HG02840 (cell line): Measurements from ENCODE around the gene PRSS36.
"Not testable (repeated sequence)": the region's sequence is repeated elsewhere in the genome, so short reads cannot be mapped to it uniquely, and the experiment has no call there.

Source experiments
- ATAC-seq: cut with Tn5 transposase; IDR thresholded peaks from one replicate; pipeline ENCODE4 v1.9.1; 2021; ENCODE audit warnings: mild to moderate bottlenecking, moderate library complexity, moderate number of reproducible peaks; ENCODE audit not compliant: unreplicated experiment, low FRiP score

PRSS36 gene

DNA sequence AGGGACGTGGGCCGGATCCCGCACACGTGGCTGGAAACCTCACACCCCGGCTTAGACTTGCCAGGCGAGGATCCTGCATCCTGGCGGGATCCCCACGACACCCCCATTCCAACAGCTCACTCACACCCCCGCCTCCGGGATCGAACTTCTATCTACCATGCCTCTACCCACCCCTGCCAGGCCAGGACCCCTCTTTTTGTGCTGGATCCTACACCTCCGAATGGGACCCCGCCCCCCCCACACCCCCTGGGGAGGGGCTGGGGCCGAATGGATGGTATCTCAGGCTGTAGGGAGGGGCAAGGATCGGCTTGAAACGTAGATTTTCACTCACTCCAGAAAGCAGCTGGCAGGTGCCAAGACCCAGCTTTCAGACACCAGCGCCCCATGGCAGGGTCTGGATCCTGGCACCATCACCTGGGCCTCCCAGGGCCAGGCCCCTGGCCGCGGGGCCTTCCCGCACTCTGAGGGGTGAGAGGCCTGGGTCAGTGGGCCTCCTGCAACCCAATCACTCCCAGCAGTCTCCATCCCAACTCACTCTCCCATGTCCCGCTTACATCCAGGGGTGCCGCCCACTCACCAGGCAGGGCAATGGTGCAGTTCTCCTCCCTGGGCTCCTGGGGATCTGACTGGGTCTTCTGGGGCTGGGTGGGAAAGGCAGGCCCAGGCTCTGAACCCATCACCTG is 6.7 kb downstream of the PRSS36 start:
- ATAC-seq: no peak

DNA sequence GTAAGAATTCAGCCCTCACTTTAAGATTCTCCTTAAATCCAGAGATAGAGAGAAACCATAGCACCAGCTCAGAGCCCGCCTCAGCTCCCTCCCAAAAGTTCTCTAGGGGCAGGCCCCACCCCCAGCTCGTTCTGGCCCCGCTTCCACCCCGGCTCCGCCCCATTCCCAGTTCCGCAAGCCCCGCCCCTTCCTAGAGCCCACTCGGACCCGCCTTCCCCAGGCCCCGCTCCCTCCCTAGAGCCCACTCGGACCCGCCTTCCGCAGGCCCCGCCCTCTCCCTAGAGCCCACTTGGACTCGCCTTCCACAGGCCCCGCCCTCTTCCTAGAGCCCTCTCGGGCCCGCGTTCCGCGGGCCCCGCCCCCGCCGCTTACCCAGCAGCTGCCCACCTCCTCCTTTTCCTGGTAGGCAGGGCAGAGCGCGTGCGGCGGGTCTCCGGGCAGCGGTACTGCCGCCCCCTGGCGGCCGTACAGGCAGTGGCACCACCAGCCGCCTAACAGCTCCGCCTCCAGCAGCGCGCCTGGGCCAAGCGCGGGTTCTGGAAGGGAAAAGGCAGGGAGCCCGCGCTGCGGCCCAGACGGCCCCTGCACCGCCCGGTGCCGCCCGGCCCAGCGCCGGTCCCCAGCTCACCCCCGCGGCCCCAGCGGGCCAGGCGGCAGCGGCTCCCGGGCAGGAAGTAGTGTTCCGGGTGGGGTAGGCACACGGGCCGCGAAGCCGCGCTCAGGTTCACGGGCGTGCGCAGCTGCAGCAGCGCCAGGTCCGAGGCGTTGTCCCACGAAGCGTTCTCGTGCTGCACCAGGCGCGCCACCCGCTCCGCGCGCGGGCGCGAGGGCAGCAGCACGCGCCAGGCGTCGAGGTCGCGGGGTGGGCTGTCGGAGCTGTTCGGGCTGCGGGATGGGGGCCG is 7.5 kb downstream of the PRSS36 start:
- peak; percentile 87 for ATAC-seq

DNA sequence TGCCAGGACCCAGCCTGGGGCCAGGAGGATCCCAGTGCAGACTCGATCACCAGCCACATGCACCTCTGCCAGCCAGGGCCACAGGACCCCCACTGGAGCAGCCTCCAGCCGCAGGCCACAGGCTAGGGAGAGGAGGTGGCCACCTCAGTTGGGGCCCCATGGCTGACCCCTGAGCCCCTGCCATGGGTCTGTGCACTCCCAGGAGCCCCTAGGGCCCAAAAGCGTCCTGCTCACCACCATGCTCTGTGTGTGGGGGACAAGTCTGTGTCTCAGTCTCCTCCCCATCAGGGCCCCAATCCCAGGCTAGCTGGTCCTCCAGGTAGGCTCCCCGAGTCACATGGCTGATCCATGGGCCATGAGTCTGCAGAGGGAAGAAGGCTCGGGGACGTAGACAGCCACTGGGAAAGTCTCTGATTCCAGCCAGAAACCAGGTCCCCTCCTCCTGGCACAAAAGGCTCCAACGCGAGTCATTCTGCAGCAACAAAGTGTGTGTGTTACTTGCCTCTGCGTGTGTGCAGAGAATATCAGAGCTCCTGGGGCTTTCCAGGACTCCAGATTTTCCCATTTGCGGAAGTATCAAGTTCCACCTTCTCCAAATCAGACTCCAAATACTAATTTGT is 8.3 kb downstream of the PRSS36 start:
- peak; percentile 3 for ATAC-seq

DNA sequence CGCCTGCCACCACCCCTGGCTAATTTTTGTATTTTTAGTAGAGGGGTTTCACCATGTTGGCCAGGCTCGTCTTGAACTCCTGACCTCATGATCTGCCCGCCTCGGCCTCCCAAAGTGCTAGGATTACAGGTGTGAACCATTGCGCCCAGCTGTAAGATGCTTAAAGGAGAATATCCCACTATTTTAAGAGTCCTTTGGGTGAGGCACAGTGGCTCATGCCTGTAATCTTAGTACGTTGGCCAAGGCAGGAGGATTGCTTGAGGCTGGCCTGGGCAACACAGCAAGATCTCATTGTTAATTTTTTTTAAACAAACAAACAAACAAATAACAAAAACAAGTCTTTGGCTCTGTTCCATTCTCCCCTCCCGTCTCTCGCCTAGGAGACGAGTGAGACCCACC is 8.8 kb downstream of the PRSS36 start:
- not testable (repeated sequence) for ATAC-seq

DNA sequence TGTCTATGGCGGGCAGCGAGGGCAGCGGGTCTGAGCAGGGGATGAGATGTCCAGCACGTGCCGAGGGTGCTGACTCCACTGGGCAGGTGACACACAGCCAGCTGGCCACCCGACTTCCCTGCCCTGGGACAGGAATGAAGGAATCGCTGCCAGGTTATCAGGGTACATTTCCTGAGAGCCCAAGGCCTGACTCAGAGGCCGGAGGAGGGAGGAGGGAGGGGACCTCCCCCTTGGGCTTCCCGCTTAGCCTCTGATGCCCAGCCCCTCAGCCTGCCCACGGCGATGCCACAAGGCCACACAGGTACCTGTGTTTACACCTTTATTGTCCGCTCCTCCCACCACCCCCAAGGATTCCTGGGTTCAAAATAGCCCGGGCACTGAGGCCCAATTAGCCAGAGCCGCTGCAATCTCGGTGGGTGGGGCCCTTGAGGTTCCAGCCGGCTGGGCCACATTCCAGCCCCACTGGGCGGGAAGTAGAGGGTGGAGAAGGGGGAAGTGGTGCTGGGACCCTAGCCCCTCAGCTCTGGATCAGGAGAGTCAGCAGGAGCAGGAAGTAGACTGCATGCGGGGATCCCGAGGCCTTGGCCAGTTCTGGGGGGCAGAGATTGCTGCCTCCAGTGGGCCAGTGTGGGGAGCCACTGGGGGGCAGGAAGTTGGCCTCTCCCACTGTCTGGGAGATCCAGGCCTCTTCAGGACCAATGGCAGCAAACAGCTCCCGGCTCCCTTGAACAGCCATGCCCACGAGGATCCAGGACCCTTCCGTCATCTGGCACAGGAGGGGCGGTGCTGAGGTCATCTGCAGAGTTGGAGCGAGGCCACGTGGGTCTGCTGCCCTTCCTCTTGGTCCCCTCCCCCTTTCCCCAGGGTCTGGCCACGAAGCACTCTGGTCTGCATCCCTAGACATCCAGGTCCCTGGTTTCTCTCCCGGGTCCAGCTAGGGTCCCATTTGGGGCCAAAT is 11.0 kb downstream of the PRSS36 start:
- ATAC-seq: no peak

DNA sequence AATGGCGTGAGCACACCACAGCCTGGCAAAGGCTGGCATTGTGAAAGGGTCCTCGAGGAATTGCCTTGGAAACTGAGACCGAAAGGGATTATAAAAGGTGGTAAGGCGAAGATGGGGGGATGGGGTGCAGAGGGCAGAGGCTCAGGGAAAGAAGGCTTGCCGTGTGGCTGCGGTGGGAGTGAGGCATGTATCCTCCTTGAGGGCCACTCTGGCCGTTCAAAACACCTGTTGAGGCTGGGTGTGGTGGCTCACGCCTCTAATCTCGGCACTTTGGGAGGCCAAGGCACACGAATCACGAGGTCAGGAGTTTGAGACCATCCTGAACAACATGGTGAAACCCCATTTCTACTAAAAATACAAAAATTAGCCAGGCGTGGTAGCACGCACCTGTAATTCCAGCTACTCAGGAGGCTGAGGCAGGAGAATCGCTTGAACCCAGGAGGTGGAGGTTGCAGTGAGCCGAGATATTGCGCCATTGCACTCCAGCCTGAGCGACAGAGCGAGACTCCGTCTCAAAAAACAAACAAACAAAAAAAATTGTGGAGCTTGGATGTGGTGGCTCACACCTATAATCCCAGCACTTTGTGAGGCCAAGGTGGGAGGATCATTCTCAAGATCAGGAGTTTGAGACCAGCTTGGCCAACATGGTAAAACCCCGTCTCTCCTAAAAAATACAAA is 12.9 kb downstream of the PRSS36 start:
- ATAC-seq: not testable (repeated sequence)

DNA sequence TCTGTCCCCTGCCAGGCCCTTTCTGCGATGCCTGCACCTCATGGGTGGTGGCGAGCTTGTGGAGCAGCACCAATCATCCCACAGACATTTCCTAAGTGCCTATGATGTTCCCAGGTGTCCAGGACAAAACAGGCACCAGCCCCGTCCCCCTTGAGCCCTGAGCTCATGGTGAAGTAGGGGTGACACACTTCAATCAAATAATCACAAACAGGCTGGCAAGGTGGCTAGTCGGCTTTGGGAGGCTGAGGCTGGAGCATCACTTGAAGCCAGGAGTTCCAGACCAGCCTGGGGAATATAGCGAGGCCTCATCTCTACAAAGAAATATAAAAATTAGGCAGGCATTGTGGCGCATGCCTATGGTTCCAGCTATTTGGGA is 13.6 kb downstream of the PRSS36 start:
- ATAC-seq: no peak

DNA sequence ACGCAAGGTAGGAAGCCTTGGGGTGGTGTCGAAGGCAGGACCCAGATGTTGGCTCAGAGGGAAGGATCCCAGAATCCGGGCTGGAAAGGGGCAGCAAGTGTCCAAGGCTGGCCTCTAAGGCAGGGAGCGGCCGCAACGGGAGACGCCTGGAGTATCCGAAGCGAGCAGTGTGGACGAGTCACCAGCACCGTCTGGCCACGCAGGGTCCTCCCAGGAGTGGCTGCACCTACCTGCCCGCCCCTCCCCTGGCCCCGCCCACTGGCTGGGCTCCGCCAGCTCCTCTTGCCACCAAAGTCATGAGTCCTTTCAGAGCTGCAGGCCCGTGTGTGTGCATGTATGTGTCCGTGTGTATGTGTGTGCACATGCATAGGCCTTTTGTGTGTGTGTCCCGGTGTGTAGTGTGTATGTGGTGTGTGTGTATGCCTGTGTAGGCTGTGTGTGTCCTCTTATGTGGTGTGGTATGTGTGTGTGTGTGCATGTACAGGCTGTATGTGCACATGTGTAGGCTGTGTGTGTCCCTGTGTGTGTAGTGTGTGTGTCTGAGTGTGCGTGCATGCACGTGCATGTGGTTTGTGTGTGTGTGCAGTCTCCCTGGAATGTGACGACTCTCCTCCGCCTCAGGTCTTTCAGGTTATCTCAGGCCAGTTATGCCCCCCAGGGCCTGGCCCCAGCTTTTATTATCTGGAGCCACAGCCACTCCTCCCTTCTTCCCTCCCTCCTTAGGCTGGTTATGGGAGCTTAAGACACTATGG is 14.2 kb downstream of the PRSS36 start, which contains the start of gene PRSS8:
Gene PRSS8, minus strand, starts transcription at position 193 of the 752 bp plus-strand sequence. CDS start 229 bp downstream, outside the sequence.
- no peak for ATAC-seq

DNA sequence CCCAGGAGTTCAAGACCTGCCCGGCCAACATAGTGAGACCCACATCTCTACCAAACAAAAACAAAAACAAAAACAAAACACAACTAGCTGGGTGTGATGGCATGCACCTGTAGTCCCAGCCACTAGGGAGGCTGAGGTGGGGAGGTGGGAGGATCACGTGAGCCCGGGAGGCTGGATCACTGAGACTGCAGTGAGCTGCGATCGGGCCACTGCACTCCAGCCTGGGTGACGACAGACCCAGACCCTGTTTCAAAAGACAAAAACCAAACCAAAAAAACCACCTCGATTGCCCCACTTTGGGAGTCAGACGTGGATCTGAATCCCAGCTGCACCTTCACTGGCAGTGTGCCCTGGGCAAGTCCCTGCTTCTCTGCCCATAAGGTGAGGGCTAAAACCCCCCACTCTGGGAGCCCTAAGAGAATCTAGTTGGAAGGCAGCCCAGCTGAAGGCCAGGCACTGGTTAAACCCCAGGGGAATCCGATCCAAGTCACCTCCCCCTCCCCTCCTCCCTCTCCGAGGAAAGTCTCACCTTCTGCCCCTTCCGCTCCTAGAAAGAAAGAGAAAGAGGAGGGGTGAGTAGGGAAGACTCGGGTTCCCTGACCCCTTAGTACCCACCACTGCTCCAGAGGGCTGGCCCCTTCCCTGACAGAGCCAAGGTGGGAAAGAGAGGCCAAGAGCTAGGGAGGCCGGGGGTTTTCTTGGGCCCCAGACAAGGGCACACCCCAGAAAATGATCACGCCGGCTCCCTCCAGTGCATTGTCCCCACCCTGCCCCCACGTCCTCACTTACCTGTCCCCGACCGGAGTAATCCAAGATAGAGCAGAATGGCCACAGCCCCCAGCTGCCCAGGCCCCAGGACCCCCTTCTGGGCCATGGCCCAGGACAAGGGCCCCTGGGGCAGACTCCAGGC is 15.0 kb downstream of the PRSS36 start:
- ATAC-seq: no peak

DNA sequence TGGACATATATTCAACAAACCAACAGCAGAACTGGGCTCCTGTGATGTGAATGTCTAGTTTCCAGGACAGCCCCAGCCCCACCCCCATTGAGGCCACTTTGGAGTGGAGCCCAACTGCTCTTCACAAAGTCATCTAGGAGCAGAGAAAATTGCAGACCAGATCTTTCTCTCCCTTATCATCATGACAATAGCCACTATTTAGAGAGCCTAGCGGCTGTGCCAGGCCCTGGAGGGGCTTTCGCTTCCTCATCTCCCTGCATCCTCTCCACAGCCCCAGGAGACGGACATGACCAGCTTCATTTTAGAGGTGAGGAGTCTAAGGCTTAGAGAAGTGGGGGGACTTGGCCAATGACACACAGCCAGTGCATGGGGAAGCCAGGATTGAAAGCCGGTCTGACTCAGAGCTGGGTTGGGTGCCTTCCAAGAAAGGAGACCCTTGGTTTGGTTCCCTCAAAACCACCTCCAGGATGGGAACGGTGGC is 15.7 kb downstream of the PRSS36 start:
- ATAC-seq: no peak

DNA sequence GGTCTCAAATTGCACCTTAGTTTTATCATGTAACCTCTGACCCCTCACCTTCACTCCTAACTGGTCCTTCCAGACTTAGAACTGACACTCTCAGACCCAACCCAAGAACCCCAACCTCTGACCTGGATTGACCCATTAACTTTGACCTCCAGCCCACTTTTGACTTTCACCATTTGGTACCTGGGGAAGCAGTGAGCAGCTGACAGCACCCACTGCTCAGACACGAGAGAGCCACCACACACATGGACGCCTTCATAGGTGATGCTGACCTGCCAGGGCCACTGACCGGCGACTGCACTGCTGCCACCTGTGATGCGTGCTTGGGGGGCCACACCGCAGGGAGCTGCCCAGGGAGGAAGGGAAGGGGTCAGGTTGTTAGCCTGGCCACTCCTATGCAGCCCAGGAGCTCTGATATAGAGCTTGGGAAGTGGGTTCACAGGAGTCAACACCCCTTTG is 16.8 kb downstream of the PRSS36 start:
- no peak for ATAC-seq

DNA sequence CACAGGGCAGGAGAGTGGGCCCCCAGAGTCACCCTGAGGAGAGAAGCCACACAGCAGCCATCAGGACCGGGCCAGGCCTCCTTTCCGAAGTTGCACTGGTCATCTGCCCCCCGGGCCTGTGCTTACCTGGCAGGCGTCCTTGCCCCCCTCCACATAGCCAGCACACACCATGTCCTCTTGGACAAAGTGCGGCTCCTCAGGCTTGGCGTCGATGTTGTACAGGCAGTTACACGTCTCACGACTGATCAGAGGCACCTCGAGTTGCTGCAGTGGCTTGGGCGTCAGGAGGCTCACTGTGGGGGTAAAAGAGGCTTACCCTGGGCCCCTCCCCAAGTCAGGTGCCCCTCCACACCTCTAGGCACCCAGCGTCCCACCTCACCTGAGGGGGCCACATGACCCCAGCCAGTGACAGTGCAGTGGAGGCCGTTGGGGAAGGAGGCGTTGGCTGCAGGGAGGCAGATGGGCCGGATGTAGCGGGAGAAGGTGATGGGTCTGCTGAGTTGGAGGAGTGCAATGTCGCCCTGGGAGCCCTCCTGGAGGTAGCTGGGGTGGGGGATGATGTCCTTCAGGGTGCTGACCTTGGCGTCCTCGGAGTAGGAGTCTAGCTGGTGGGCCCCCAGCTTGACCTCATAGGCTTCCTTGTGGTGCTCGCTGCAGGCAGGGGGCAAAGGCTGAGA is 17.4 kb downstream of the PRSS36 start:
- no peak for ATAC-seq

DNA sequence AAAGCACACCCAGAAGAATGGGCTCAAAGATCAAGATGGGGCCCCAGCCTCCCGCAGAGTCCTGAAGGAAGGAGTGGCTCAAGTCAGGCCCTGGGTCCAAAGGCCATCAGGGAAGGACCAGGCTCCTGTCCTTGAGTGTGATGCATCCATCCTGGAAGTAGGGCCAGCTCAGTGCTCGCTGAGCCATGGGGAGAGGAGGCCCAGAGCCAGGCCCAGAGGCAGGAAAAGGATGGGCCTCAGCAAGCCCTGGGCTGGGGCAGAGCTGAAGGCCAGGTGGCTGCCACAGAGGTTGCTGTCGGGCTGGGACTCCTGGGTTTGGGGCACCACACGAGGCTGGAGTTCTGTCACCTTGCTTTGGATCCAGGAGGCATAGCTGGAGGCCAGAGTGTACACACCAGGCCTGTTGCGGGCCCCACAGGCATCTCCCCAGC is 18.0 kb downstream of the PRSS36 start:
- ATAC-seq: no peak

DNA sequence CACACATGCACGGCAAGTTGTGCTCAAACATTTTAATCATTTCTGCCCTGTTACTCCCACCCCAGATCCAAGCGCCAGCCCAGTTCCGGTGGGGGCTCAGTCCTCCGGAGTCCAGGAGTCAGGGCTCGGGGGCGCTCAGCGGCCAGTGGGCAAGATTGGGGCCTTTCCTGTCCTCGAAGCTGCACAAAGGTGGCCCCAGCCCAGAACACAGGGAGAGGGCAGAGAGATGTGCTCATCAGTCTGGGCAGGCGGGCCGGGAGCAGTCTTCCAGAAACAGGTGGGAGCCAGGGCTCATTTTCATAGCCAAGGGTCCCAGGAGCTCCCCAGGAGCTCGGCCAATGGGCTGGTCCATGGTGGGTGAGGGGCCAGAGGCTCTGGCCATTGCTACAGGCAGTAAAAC is 18.4 kb downstream of the PRSS36 start:
- ATAC-seq: no peak

DNA sequence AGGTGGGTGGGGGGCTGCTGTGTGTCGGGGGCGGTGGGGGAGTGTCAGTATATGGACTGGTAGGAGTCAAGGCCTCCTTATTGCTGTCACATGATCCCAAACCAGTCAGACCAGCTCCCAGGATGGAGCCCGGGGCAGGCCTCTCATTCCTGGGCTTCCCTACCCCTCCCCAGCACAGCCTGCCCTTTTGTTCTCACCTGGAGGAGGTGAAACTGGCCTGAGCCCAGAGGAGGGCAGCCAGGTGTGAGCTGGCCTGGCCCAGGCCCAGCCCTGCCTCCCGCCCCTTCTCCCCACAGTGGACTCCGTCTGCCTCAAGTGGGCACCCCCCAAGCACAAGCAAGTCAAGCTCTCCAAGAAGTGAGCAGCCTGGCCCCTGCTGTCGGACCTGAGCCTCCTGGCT is 19.0 kb downstream of the PRSS36 start:
- no peak for ATAC-seq

DNA sequence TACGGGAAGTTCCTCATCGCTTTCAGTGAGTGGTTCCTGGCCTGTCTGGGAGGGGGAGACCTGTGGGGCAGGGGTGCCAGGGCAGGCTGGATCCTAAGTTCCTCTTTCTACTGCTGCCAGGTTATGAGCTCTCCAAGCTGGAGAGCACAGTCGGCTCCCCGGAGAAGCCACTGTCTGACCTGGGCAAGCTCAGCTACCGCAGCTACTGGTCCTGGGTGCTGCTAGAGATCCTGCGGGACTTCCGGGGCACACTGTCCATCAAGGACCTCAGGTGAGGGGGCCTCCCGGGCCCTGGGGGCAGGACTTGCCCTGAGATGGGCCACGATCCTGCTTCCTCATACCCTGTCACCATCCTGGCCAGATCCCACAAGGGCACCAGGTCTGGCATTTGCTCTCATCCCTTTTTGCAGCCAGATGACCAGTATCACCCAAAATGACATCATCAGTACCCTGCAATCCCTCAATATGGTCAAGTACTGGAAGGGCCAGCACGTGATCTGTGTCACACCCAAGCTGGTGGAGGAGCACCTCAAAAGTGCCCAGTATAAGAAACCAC is 19.5 kb downstream of the PRSS36 start:
- ATAC-seq: no peak
